A673 (cell line): ENCODE measurements around the gene PDE6D.

Experiments
- CTCF ChIP-seq: fragments of 300-800, 200-600 bp; sonication (generic); conservative IDR thresholded peaks from 2 replicates; pipeline ENCODE4 v1.5.1; 2017; ENCODE audit warnings: low read depth, mild to moderate bottlenecking, antibody characterized with exemption, low read length, moderate library complexity, mixed read lengths
- EZH2 ChIP-seq: fragments of 200-600 bp; sonication (generic); IDR thresholded peaks from 2 replicates; pipeline ENCODE4 v1.6.1; 2017; ENCODE audit warnings: borderline replicate concordance, low read depth, mild to moderate bottlenecking, mixed read lengths, antibody characterized with exemption, low read length; ENCODE audit not compliant: poor library complexity, severe bottlenecking

- TF ChIP-seq CTCF: no peak
- TF ChIP-seq EZH2: no peak
Observed at GRCh38 chr2:231715499-231715837, 65.6 kb downstream of the PDE6D start.
